GM10847 (cell line): ENCODE measurements around the gene TENM4.

Source experiments
- POLR2A ChIP-seq: IDR thresholded peaks from 2 replicates; pipeline ENCODE4 v1.6.1; 2011; ENCODE audit not compliant: insufficient read length; ENCODE audit errors: extremely low read depth

Gene TENM4

DNA sequence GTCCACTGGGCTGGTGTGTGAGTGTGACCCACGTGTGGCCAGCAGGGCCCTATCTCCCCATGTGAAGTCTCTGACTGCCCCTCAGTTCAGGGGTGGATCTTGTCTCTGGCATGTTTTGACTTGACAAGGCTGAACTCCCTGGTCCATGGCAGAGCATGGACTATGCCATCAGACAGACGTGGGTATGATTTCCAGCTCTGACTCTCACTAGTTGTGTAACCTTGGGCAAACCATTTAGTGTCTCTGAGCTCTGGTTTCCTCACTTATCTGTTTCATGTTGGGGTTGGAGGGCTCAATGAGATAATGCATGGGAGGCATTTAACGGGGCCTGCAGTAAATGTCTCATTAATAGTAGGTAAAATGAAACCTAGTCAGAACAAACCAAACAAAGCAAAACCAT, 611.7 kb downstream of the TENM4 start:
- no peak for TF ChIP-seq POLR2A

DNA sequence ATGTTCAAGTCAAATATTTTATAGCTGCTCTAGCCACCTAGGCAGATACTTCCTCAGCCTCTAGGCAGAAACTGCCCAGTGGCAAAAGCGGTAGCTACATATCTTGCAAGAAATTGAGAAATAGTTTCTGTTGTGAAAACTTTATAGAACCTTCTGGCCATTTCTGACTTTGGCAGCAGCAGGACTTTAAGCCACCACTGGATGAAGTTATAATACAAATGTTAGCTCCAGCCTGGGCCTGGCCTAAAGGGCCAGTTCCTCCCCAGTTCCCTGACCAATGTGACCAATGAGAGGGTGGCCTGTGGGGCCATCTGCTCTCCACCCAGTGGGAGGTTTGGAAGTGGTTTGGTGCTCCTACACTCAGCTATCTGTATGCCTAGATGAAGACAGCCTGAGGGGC, 612.2 kb downstream of the TENM4 start:
- no peak for TF ChIP-seq POLR2A

DNA sequence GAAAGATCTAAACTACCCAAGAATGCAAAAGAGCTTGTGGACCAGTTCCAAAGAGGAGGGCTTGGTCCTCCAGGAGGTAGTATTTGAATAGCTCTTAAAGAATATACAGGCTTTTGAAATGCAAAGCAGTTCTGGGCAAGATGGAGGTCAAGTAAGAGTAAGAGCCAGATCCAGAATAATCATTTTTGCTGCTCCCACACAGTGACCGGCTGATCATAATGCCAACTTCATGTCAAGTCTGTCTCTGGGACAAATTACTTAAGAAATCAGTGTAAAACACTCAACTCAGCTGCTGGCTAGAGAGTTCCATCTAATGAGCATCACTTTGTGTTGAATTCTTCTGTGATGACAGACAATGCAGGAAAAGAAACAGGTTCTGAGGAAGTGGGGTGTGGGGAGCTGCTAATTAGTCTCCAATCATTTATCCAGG, 615.2 kb downstream of the TENM4 start:
- TF ChIP-seq POLR2A = no peak

DNA sequence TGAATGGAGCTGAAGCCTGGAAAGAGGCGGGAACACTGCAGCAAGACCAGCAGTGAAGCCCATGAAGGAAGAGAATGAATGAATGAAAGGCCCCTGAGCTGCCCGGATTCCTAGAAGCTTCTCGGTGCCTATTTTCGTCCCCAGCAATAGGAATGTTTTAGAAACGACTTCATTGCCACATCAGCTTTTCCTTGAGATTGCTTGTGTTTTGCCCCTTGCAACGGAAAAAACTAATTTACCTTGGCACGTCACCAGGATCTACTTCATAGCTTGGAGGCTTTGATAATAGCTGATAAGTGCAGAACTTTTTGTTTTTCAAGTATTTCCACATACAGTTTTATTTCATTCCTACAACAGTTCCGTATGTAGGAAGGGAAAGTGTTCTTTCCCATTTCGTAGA, 617.2 kb downstream of the TENM4 start:
- no peak for TF ChIP-seq POLR2A

DNA sequence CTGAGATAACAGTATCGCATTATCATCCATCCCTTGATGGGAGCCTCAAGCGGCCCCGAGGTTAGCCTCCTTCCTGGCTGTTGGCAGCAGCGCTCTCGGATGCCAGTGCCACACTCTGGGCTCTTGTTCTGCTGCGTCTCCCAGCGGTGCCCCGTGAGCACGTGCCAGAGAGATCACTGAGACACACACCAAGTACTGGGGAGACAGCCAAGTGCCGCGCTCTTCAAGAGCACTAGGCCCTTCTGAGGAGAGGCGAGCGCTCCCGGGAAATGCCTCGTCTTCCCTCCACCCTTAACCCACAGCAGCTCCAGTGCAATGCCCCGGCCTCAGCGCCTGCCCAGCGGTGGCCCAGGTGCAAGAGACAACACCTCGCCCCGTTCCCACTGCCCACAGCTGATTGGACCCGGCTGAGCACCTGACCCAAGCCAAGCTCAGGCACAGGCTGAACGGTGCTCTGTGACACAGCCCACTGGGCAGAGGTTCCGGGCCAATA, 617.9 kb downstream of the TENM4 start:
- TF ChIP-seq POLR2A = no peak

DNA sequence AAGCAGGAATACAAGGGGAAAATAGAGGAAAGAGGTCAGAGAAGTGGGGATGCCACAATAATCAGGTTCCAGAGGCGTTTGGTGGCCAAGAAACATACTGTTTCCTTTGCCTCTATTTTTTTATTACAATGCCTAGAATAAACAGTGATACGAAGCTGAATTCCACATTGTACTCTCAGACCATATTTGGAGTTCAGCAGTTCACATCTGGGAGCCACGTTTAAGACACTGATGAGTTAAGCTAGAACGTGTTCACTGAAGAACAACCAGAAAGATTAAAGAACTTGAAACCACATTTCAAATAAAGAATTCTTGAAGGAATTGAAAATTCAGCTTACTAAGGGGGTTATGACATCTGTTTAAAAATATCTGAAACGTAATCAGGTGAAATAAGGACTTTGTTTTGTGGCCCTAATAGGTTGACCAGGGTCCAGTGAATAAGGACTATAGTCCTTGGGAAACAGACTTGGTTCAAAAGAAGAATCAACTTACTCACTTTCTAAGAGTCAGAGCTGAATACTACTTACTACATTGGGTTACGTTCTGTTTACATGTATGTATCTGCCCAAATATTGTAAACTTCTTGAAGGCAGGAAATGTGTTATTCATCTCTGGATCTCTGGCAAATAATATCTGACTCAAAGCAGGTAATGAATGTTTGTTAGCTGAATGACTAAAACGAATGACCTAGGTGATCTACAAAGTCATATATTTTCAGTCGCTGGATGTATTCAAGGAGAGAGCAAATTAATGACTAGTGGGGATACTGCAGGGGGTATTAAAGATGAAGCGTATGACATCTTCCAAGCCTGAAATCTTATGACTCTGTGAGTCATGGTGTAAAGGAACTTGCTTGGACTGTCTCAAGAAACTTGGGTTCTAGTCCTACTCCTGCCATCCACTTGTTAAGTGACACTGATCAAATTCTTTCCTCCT, 619.2 kb downstream of the TENM4 start:
- TF ChIP-seq POLR2A = no peak

DNA sequence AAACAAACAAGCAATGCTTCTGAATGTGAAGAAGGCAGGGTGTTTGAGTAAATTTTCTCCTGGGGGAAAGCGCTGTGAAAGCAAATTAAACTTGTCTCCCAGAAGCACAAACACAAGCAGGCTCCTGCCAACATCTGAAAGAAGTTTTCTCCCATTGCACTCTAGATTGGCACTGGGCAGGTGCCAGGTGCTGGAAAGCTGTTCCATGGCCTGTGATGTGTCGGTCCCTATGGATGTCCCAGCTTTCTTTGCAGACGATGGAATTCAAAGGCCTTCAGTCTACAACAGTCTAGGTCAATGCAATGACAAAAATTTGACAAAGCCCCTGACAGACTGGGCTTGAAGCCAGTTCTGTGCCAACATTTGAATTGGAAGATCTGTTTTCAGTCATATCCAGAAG, 620.1 kb downstream of the TENM4 start:
- no peak for TF ChIP-seq POLR2A

DNA sequence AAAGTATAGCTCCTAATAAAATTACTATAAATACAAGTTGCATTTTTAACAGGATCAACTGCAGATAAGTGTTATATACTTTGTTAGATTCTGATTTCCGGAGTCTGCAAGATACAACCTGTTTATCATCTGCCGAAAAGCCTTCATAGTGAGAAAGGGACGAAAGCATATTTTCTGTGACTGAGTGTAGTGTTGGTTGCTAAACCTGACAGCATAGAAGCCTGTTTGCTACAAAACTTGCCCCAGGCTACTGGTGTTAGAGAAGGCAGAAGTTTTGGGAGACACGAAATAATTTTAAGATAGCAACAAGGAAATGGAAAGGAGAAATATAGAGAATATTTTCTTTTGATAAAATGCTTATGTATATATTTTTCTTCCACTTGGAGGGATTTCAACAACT, 622.6 kb downstream of the TENM4 start:
- no peak for TF ChIP-seq POLR2A

DNA sequence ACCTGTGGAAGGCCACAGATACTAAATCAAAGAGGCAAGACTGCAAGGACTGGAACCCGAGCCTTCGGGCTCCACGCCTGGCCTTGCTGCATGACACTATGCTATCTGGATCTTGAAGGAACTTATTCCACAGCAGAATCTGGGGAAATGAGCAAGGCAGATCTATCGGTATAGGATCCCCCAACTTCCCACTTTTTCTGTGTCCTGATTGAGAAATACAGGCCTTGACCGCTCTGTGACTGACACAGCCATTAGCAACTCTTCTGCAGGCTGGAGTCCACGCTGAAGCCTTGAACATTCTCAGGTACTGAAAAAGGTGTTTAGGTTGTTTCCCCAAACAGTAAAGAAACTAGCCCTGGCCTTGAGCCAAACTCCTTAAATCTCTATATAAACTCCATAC, 625.0 kb downstream of the TENM4 start:
- TF ChIP-seq POLR2A = no peak

DNA sequence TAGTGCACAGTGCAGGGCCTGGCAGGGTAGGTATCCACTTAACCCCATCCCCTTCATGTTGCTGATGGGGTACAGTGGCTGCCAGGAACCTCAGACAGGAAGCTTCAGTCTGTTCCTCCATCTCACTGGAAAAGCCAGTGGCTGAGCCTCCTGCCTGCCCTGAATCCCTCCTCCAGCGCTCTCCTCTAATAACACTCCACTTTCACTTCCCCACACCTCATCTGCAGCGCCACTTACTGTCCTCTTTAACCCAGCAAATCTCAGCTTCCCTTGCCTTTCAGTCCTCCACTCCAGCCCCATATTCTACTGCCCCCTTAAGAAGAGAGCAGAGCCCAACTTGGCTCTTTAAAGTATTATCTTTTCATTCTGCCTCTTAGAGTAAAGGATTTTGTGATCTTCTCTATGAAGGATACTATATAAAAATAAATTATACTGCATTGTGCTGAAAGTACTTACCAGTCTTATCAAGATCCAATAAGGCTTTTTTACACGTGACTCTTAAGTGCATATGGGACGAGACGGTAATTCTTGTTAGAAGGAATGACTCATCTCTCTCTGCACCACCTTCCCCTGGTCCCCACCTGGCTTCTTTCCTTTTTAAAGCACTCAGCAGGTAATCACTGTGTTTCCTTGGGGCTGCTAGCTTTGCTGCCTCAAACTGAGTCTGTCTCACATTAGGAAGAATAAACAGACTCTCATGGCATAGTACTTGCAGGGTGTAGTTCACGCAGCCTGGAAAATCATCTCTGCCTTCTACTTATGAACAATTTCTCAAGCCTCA, 628.1 kb downstream of the TENM4 start:
- TF ChIP-seq POLR2A = no peak

DNA sequence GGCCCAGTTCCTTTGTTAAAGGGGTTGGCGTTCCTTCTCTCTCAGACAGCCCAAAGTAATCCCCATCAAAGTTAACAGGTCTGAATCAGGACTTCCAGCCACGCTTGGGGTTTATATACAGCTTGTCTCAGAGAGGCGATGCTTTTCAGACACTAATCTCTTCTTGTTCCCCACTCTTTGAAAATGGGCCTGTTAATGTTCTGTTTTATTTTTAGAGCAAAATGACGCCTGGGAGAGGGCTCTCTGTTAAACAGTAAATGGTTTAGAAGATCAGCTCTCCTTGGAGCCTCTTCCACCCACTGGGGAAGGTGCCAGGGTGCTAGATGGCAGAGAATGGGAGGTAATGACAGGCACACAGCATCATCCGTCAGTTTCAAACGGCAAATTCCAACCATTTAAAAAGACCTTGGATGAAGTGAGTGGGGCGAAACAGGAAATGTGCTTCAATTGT, 630.2 kb downstream of the TENM4 start:
- TF ChIP-seq POLR2A = no peak

DNA sequence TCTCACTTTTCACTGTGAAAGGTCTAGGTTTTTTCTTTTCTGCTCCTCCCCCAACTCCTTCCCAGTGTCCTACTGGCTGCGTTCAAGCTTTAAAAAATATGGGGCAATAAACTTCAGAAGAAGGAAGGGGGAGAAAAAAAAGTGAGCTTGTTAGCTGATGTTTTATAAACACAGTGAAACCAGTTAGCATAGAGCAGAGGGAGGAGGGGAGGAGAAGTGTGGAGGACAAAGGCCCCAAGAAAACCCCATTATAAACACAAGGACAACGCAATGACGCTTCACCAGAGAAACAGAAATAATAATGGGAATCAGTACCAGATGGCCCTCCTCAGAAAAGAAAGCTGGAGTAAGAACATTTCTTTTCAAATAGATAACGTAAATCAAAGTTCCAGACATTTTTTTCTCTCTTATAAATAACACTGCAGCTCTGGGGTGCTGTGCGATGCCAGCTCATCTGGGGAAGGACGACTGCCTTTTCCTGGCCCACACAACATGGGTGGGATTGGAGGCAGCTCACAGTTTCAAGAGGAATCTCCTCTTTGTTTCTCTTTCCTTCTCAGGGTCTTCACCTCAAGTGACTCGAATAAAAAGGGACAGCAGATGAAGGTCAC, 630.8 kb downstream of the TENM4 start:
- no peak for TF ChIP-seq POLR2A

DNA sequence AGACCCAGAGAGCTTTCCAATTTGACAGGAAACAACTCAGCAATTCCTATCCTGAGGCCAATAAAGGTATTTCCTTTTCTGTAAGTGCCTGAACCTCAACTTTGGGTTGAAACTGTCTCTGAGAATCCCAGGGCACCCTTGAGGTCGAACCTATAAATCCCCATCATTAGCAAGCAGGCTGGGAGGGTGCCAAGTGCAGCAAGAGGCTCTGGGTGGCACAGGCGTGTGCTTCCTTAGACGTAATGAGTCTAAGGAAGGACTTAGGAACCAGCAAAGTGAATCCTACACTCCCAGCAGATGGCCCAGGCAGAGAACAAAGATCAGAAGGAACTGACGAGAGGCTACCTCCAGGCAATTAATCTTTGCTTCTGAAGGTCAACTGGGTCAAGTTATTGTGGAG, 631.9 kb downstream of the TENM4 start:
- TF ChIP-seq POLR2A = no peak

DNA sequence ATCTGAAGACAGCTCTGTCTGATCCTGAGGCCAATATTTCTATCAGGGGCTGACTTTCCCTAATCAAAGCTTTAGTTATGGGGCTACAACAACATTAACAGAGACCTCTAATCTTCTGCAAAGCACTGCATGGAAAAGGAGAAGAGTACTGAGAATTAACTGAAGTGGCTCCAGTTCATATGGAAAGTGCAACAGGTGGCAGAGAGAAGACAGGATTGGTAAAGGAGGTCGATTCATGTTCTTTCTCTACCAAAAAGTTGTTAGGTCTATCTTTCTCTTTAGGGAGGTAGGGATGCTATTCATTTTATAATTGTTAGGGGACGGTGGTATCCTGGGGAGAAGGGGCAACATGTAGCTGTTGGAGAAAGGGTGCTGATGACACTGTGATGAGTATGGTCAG, 633.5 kb downstream of the TENM4 start:
- TF ChIP-seq POLR2A = no peak

DNA sequence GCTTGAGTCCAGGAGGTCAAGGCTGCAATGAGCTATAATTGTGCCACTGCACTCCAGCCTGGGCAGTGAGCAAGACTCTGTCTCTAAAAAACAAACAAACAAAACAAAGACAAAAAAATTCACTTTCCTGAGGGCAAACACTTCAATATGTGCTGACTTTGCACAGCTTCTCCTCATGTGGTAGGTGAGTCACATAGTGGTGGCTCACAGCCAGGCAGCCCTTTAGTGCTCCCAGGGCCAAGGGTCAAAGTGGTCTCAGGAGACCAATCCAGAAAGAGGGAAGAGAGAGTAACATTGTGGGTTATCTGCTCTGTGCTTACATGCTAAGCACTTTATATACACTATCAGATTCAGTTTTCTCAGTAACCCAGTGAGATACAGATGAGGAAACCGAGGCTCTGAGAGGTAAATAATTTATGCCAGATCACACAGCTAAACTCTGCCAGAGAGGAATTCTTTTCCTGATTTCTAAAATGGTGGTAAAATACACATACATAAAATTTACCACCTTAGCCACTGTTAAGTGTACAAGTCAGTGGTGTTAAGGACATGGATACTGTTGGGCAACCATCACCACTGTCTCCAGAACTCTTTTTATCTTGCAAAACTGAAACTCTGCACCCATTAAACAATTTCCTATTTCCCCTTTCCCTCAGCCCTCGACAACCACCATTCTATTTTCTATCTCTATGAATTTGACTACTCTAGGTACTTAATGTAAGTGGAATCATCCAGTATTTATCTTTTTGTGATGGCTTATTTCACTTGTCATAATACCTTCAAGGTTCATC, 634.4 kb downstream of the TENM4 start:
- no peak for TF ChIP-seq POLR2A
